Measurements from ENCODE around the gene LHX3.

LHX3 gene

GRCh38 chr9:136209232-136209631, 4.3 kb upstream of the LHX3 start:
- DNase-seq (ENCODE audit: low read depth, low spot score), result no peak

GRCh38 chr9:136208675-136209074, 3.7 kb upstream of the LHX3 start:
- DNase-seq (ENCODE audit: low read depth, low spot score), result no peak

GRCh38 chr9:136207616-136208015, 2.7 kb upstream of the LHX3 start:
- no peak for DNase-seq (ENCODE audit: low read depth, low spot score)

- DNase-seq (ENCODE audit: low read depth, low spot score), result no peak
Observed at GRCh38 chr9:136206602-136207275, 1.8 kb upstream of the LHX3 start.

GRCh38 chr9:136205707-136205992, 722 bp upstream of the LHX3 start:
- no peak for DNase-seq (ENCODE audit: low read depth, low spot score)

GRCh38 chr9:136204145-136204805, 653 bp downstream of the LHX3 start:
- DNase-seq (ENCODE audit: low read depth, low spot score), result no peak

GRCh38 chr9:136203408-136204144, 1.4 kb downstream of the LHX3 start:
- no peak for DNase-seq (ENCODE audit: low read depth, low spot score)

- DNase-seq (ENCODE audit: low read depth, low spot score), result no peak
Observed at GRCh38 chr9:136202454-136203407, 2.2 kb downstream of the LHX3 start.

- peak; percentile 76 for DNase-seq (ENCODE audit: low read depth, low spot score)
Observed at GRCh38 chr9:136201609-136202453, 3.1 kb downstream of the LHX3 start.

GRCh38 chr9:136201174-136201573, 3.8 kb downstream of the LHX3 start:
- no peak for DNase-seq (ENCODE audit: low read depth, low spot score)

- DNase-seq (ENCODE audit: low read depth, low spot score), result no peak
Observed at GRCh38 chr9:136200424-136200823, 4.5 kb downstream of the LHX3 start.

GRCh38 chr9:136199391-136200288, 5.3 kb downstream of the LHX3 start:
- DNase-seq (ENCODE audit: low read depth, low spot score), result no peak

GRCh38 chr9:136198605-136199083, 6.3 kb downstream of the LHX3 start:
- DNase-seq (ENCODE audit: low read depth, low spot score), result no peak

GRCh38 chr9:136197930-136198604, 6.9 kb downstream of the LHX3 start:
- DNase-seq (ENCODE audit: low read depth, low spot score), result no peak

- no peak for DNase-seq (ENCODE audit: low read depth, low spot score)
Observed at GRCh38 chr9:136197084-136197875, 7.6 kb downstream of the LHX3 start.

- DNase-seq (ENCODE audit: low read depth, low spot score), result no peak
Observed at GRCh38 chr9:136196404-136197083, 8.4 kb downstream of the LHX3 start.

GRCh38 chr9:136194540-136194939, 10.4 kb downstream of the LHX3 start:
- DNase-seq (ENCODE audit: low read depth, low spot score), result no peak

GRCh38 chr9:136193891-136194279, 11.0 kb downstream of the LHX3 start:
- no peak for DNase-seq (ENCODE audit: low read depth, low spot score)
